GM12891 (cell line): ENCODE results near the gene FAM149B1.

Experiments used
- DNase-seq: peaks from one replicate; pipeline ENCODE4 v3.0.0; 2011; ENCODE audit warnings: low spot score; ENCODE audit not compliant: insufficient read length
- FAIRE-seq: peaks from 2 replicates; lab custom pipeline; 2011; peaks lifted over from hg19 to GRCh38; lab: Jason Lieb, UNC
- PAX5 ChIP-seq: IDR thresholded peaks from 2 replicates; pipeline ENCODE4 v1.6.1; 2011; ENCODE audit warnings: low read length, moderate library complexity, mild to moderate bottlenecking; ENCODE audit not compliant: insufficient read depth, severe bottlenecking
- POLR2A ChIP-seq: IDR thresholded peaks from 2 replicates; pipeline ENCODE4 v1.6.1; 2011; ENCODE audit warnings: low read depth, low read length, control low read depth
- POLR2AphosphoS5 ChIP-seq: IDR thresholded peaks from 2 replicates; pipeline ENCODE4 v1.6.1; 2011; ENCODE audit warnings: low read depth, low read length, control low read depth
- POU2F2 ChIP-seq: IDR thresholded peaks from 2 replicates; pipeline ENCODE4 v1.6.1; 2011; ENCODE audit warnings: low read depth, mild to moderate bottlenecking, control low read depth, low read length, moderate library complexity
- SPI1 ChIP-seq: IDR thresholded peaks from 2 replicates; pipeline ENCODE4 v1.6.1; 2011; ENCODE audit warnings: low read depth, low read length, control low read depth
- TAF1 ChIP-seq: IDR thresholded peaks from 2 replicates; pipeline ENCODE4 v1.6.1; 2011; ENCODE audit warnings: low read depth, low read length, control low read depth

FAM149B1 gene

DNA sequence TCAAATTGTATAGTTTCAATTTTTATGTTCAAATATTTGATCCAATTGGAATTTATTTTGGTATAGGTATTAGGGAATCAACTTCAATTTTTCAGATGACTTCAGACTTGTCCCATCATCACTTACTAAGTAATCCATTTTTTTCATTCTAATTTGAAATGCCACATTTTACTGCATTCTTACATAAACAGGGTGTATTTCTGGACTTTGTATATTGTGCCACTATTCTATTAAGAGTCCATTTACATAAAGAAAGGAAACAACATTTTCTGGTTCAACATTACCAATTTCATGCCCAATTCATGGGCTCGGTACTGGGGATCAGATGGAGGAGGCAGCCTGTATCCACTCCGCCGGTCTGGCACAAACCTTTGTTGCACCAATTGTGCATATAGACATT lies 15.9 kb upstream of the FAM149B1 start:
- DNase-seq = no peak
- FAIRE-seq = no peak
- TF ChIP-seq SPI1 (no peak), PAX5 (no peak), TAF1 (no peak), POLR2AphosphoS5 (no peak), POLR2A (no peak), POU2F2 (no peak)

DNA sequence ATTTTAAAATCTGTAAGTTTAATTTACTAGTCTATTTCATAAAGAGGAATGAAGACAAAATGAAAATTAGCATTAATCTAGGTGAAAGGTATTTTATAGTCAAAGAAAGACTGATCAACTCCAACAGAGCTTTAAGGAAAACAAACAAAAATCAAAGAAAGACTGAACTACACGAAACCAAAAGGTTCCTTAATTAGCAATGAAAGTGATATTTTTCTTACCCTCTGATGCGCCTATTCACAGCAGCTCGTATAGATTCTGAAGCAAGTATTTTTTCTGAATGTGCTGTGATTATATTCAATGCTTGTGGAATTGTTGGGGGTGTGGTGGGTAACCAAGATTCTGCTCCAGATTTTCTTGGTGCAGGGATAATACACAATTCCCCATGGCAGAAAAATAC lies 11.9 kb upstream of the FAM149B1 start:
- no peak for DNase-seq
- TF ChIP-seq POU2F2 (no peak), SPI1 (no peak), POLR2A (no peak), TAF1 (no peak), PAX5 (no peak), POLR2AphosphoS5 (no peak)
- no peak for FAIRE-seq

DNA sequence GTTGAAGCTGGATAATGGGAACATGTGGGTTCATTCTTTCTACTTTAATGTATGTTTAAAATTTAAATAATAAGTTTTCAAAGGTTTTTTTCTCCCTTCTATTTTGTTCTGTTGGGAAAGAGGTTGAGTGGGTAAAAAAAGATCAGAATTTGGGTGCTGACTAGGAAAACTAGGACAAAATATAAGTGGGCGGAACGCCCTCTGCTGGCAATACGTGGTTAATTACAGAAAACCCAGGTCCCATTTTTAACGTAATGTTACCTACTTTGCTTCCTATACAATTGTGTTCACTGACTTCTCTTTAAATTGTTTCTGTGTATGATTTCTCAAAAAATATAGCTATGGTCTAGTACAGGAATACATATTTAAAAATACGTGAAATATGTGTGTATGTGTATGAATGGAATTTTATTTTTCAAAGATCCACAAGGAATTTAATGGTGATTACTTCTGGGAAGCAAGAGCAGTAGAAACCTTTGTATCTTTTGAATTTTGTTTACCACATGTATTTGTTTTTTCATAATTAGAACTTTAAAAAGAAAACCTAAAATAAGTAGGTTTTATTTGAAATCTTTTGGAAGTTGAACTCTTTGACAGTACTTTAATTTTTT lies 8.8 kb upstream of the FAM149B1 start:
- no peak for DNase-seq
- TF ChIP-seq TAF1 (no peak), SPI1 (no peak), POLR2A (no peak), POU2F2 (no peak), POLR2AphosphoS5 (no peak), PAX5 (no peak)
- peak; percentile 67 for FAIRE-seq

DNA sequence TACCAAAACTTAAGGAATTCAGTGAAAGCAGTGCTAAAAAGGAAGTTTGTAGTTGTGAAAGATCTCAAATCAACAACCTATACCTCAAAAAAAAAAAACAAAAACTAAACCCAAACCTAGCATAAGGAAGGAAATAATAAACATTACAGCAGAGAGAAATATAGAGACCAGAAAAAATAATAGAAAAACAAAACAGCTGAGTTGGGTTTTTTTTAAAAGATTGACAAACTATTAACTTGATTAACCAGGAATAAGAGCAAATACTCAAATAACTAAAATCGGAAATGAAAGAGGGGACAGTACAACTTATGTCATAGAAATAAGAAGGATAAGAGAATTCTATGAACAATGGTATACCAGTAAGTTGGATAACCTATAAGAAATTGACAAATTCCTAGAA lies 6.8 kb upstream of the FAM149B1 start:
- no peak for TF ChIP-seq POU2F2
- TF ChIP-seq SPI1 = no peak
- no peak for TF ChIP-seq TAF1
- TF ChIP-seq POLR2A = no peak
- no peak for TF ChIP-seq POLR2AphosphoS5
- no peak for TF ChIP-seq PAX5
- no peak for DNase-seq
- no peak for FAIRE-seq

DNA sequence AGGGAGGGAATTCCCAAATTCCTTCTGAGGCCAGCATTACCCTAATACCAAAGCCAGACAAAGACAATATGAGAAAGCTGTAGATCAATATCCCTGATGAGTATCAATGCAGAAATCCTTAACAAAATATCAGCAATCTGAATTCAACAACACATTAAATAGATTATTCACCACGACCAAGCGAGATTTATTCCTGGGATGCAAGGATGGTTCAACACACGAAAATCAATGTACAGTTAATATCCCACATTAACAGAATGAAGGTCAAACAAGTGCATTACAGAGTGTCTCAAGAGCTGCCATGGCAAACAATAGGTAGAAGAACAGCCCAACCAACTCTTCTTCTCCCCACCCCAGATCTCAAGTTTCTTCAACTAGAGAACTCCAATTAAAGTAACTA lies 6.3 kb upstream of the FAM149B1 start:
- no peak for DNase-seq
- TF ChIP-seq POLR2A (no peak), SPI1 (no peak), POU2F2 (no peak), POLR2AphosphoS5 (no peak), PAX5 (no peak), TAF1 (no peak)
- FAIRE-seq = no peak

DNA sequence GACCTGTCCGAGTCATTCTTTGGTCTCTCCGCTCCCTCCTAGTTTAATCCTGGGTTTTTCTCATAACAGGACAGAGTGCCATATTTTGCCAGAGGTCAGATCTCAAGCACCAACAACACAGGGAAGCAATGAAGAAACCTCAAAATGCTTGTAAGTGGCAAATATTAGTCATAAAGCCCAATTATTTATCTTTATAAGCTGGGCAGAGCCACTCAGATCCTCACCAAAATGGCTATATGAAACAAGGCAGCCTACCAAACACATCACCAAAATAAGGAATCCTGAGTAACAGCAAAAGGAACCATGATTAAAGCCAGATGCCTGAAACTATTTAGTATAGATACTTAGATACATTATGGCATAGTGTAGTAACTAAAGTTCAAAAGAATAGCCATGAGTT lies 4.8 kb upstream of the FAM149B1 start:
- TF ChIP-seq SPI1 = no peak
- TF ChIP-seq POLR2A = no peak
- TF ChIP-seq PAX5 = no peak
- no peak for TF ChIP-seq POLR2AphosphoS5
- no peak for TF ChIP-seq POU2F2
- TF ChIP-seq TAF1 = no peak

DNA sequence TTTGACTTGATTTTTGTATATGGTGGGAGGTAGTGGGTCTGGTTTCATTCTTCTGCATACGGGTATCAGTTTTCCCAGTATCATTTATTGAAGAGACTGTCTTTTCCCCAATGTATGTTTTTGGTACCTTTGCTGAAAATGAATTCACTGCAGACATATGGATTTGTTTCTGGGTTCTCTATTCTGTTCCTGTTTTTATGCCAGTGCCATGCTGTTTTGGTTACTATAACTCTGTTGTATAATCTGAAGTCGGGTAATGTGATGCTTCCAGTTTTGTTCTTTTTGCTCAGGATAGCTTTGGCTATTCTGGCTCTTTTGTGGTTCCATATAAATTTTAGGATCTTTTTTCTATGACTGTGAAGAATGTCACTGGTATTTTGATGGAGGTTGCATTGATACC lies 947 bp upstream of the FAM149B1 start:
- FAIRE-seq = no peak
- DNase-seq = no peak
- TF ChIP-seq PAX5 = no peak
- no peak for TF ChIP-seq TAF1
- no peak for TF ChIP-seq SPI1
- no peak for TF ChIP-seq POLR2A
- TF ChIP-seq POLR2AphosphoS5 = no peak
- no peak for TF ChIP-seq POU2F2

More for the DNA sequence above, 4.8 kb upstream of the FAM149B1 start:
- FAIRE-seq = no peak
- DNase-seq = no peak

DNA sequence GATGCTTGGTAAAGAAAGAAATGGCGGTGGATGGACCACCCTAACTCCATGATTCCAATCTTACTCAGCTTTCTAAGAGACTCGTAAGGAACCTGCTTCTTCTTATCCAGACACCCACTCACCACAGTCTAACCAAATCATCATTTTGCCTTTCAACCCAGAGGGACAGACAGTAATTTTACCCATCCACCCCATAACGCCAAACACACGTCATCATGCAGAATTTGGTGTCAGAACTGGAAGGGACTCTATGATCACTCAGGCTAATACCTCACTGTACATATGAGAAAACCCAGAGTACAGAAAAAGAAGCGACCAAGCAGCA lies 499 bp upstream of the FAM149B1 start:
- FAIRE-seq (no peak), DNase-seq (no peak)
- TF ChIP-seq POLR2AphosphoS5 = no peak
- TF ChIP-seq TAF1 = no peak
- no peak for TF ChIP-seq POLR2A
- no peak for TF ChIP-seq PAX5
- no peak for TF ChIP-seq SPI1
- TF ChIP-seq POU2F2 = no peak

DNA sequence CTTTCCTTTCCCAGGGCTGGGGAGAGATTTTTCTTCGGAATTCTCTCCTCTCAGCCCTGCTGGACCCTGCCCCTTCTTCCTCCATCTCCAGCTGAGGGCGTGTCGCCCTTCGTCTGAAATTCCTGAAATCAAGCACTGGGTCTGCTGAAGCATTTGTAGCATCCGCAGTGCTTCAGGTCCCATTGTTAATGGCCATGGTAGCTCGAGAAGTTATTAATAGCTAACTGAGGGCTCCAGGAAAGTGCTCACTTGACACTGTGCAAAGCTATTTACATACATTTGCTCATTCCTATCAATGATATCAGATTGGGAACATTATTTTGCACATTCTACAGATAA lies 515 bp downstream of the FAM149B1 start:
- DNase-seq = peak; percentile 29
- peak; percentile 35 for FAIRE-seq
- TF ChIP-seq POLR2A (no peak), TAF1 (no peak), POU2F2 (no peak), SPI1 (no peak), PAX5 (no peak)

DNA sequence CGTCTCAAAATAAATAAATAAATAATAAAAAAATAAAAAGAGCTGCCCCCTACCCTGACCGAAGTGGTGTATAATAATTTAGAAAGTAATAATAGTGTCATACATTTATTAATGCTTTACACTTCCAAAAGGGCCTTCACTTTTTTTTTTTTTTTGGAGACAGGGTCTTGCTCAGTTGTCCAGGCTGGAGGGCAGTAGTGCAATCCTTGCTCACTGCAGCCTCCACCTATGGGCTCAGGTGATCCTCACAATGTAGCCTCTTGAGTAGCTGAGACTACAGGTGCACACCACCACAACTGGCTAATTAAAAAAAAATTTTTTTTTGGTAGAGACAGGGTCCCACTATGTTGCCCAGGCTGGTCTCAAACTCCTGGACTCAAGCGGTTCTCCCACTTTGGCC lies 1.4 kb downstream of the FAM149B1 start:
- DNase-seq (no peak), FAIRE-seq (no peak)
- TF ChIP-seq TAF1 (no peak), SPI1 (no peak), POLR2A (no peak), POLR2AphosphoS5 (no peak), PAX5 (no peak), POU2F2 (no peak)
